ENCODE results near the gene TAF11L12. TPM values are rescaled to one million over a fixed set of nuclear protein-coding genes. Genes with fewer than 3 reads are reported as not detected.

The TAF11L12 gene
- polyA plus RNA-seq, 3 donors, result not detected

Other genes starting within 250 kb of the TAF11L12 start
- gene TAF11L2, start 112.2 kb upstream of the TAF11L12 start, polyA plus RNA-seq, result not detected
- not detected for gene TAF11L3, start 92.0 kb upstream of the TAF11L12 start, polyA plus RNA-seq
- gene TAF11L4, start 88.6 kb upstream of the TAF11L12 start, polyA plus RNA-seq, result not detected
- gene TAF11L5, start 85.2 kb upstream of the TAF11L12 start, polyA plus RNA-seq, result not detected
- gene TAF11L6, start 81.7 kb upstream of the TAF11L12 start, polyA plus RNA-seq, result not detected
- gene TAF11L7, start 24.6 kb upstream of the TAF11L12 start, polyA plus RNA-seq, result not detected
- not detected for gene TAF11L8, start 19.4 kb upstream of the TAF11L12 start, polyA plus RNA-seq
- not detected for gene TAF11L9, start 16.0 kb upstream of the TAF11L12 start, polyA plus RNA-seq
- gene TAF11L10, start 12.6 kb upstream of the TAF11L12 start, polyA plus RNA-seq, result not detected
- not detected for gene TAF11L11, start 6.2 kb upstream of the TAF11L12 start, polyA plus RNA-seq
- not detected for gene TAF11L13, start 21.7 kb downstream of the TAF11L12 start, polyA plus RNA-seq
- not detected for gene TAF11L14, start 24.1 kb downstream of the TAF11L12 start, polyA plus RNA-seq

Measured in adipose tissue (tissue), 3 donors.